Right lung (tissue), 5 donors: Measurements from ENCODE around the gene LMOD2. TPM values are rescaled to one million over a fixed set of nuclear protein-coding genes. Genes with fewer than 3 reads are reported as not detected.

Experiments used
- DNase-seq, 2 donors: peaks; one replicate each; pipeline ENCODE4 v3.0.0-alpha.2; 2013
- polyA plus RNA-seq, 5 donors: library from polyadenylated mRNA; unstranded; fragments of 120-200 nt; gene quantifications; one replicate each; pipeline versions ENCODE4 v1.2.1 to v1.2.3, GENCODE V29; 2013; ENCODE audit warnings: inconsistent platforms in 1 of 5, low replicate concordance in 1 of 5; ENCODE audit not compliant: insufficient read length in 5 of 5, insufficient read depth in 1 of 5

The LMOD2 gene
- polyA plus RNA-seq, 5 donors = 0.13 to 5.5 (median 0.32) TPM; not detected in 2

GRCh38 chr7:123637878-123638277, 17.8 kb upstream of the LMOD2 start:
- DNase-seq = no peak

- no peak for DNase-seq
Observed at GRCh38 chr7:123639631-123640030, 16.0 kb upstream of the LMOD2 start.

GRCh38 chr7:123640583-123640982, 15.1 kb upstream of the LMOD2 start:
- DNase-seq = no peak

- DNase-seq = no peak
Observed at GRCh38 chr7:123641901-123642300, 13.8 kb upstream of the LMOD2 start.

- peak in 1 of 2 donors; percentile 25 for DNase-seq
Observed at GRCh38 chr7:123643495-123644441, 11.9 kb upstream of the LMOD2 start.

GRCh38 chr7:123645516-123645915, 10.2 kb upstream of the LMOD2 start:
- no peak for DNase-seq

GRCh38 chr7:123647106-123647730, 8.4 kb upstream of the LMOD2 start:
- no peak for DNase-seq

GRCh38 chr7:123649964-123650363, 5.7 kb upstream of the LMOD2 start:
- no peak for DNase-seq

- no peak for DNase-seq
Observed at GRCh38 chr7:123650595-123650994, 5.1 kb upstream of the LMOD2 start.

- DNase-seq = no peak
Observed at GRCh38 chr7:123652406-123652805, 3.3 kb upstream of the LMOD2 start.

GRCh38 chr7:123653162-123653561, 2.5 kb upstream of the LMOD2 start:
- DNase-seq = no peak

- DNase-seq = no peak
Observed at GRCh38 chr7:123656544-123657303, 1.1 kb downstream of the LMOD2 start.

- no peak for DNase-seq
Observed at GRCh38 chr7:123657304-123657685, 1.6 kb downstream of the LMOD2 start.

GRCh38 chr7:123658023-123658422, 2.4 kb downstream of the LMOD2 start:
- DNase-seq = no peak

GRCh38 chr7:123660514-123661354, 5.1 kb downstream of the LMOD2 start:
- DNase-seq = no peak

- DNase-seq = no peak
Observed at GRCh38 chr7:123661765-123662164, 6.1 kb downstream of the LMOD2 start.

- no peak for DNase-seq
Observed at GRCh38 chr7:123662293-123662692, 6.6 kb downstream of the LMOD2 start.

- DNase-seq = no peak
Observed at GRCh38 chr7:123662755-123663154, 7.1 kb downstream of the LMOD2 start.

- DNase-seq = no peak
Observed at GRCh38 chr7:123663200-123663599, 7.5 kb downstream of the LMOD2 start.

- DNase-seq = no peak
Observed at GRCh38 chr7:123665157-123665556, 9.5 kb downstream of the LMOD2 start.

- DNase-seq = no peak
Observed at GRCh38 chr7:123665896-123666295, 10.2 kb downstream of the LMOD2 start.
